Ovary (tissue), 3 donors: Measurements from ENCODE around the gene LDHAL6B.

Experiments
- EP300 ChIP-seq: sonication (generic); formaldehyde crosslinking; IDR thresholded peaks from one replicate; pipeline ENCODE4 v1.6.1; 2017; ENCODE audit warnings: antibody characterized with exemption
- POLR2A ChIP-seq: fragments of 450-650 bp; IDR thresholded peaks from one replicate; pipeline ENCODE4 v1.6.1; 2017; ENCODE audit warnings: antibody characterized with exemption, mild to moderate bottlenecking, moderate library complexity
- TF ChIP-seq, protein P1 (sequence below), 3 donors: fragments of 450-650 bp in 2 of 3; fragments of 200-600 bp in 1 of 3; IDR thresholded peaks; one replicate each; pipeline versions ENCODE4 v1.5.1 to v1.8.0; 2016 to 2022; ENCODE audit warnings: antibody characterized with exemption in 3 of 3, mild to moderate bottlenecking in 1 of 3
- donor health status: DM: no; HTN: no; CAD: no.

GRCh38 chr15:59189241-59189640 is 17.4 kb upstream of the LDHAL6B start:
- TF ChIP-seq, protein P1, sequence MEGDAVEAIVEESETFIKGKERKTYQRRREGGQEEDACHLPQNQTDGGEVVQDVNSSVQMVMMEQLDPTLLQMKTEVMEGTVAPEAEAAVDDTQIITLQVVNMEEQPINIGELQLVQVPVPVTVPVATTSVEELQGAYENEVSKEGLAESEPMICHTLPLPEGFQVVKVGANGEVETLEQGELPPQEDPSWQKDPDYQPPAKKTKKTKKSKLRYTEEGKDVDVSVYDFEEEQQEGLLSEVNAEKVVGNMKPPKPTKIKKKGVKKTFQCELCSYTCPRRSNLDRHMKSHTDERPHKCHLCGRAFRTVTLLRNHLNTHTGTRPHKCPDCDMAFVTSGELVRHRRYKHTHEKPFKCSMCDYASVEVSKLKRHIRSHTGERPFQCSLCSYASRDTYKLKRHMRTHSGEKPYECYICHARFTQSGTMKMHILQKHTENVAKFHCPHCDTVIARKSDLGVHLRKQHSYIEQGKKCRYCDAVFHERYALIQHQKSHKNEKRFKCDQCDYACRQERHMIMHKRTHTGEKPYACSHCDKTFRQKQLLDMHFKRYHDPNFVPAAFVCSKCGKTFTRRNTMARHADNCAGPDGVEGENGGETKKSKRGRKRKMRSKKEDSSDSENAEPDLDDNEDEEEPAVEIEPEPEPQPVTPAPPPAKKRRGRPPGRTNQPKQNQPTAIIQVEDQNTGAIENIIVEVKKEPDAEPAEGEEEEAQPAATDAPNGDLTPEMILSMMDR (IDR thresholded peaks at IDR 0.05) = no peak
- TF ChIP-seq EP300 (no peak), POLR2A (no peak)
